ENCODE results near the gene SYNPO2. TPM values are rescaled to one million over a fixed set of nuclear protein-coding genes. Genes with fewer than 3 reads are reported as not detected.

SYNPO2 gene
- total RNA-seq, 5 donors from 2014 or later (not counting 1 experiment from before 2014, with no cell fraction given) = 0.21 to 1.6 (median 1.2) TPM

DNA sequence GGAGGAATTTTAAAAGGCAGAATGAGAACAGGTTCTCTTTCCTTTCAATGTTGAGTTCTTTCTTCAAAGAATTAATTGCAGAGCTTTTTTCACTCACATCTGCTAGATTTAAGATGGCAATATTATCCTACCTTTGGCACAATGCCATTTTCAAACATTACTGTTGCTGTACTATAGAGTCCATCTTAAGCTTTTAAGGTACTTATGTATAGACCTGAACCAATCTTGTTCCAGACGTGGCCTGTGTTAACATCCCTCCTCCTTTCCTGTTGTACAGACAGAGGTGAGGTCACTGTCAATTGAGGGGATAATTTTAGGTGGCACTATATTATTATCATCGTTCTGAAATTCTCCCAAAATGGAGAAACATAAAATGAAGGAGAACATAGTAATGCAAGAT is 194.0 kb downstream of the SYNPO2 start:
- Histone ChIP-seq H3K4me3 (ENCODE audit: control insufficient read depth in 1 of 2, extremely low read depth in 1 of 2, low read length in 1 of 2) (no peak overlapping the region), H3K9me3 (no peaks in the 10 kb centered on the region), H3K36me3 (ENCODE audit: control insufficient read depth in 2 of 2, extremely low read depth in 1 of 2, insufficient read depth in 1 of 2, low read length in 1 of 2) (no peaks in the 10 kb centered on the region), H3K27me3 (replicated peaks in 1 of 2; ENCODE audit: control insufficient read depth in 2 of 2, extremely low read depth in 1 of 2, insufficient read depth in 2 of 2, low read length in 1 of 2) (no peaks in the 10 kb centered on the region), H3K4me1 (ENCODE audit: control insufficient read depth in 1 of 2, extremely low read depth in 1 of 2, insufficient read depth in 2 of 2, low read length in 2 of 2) (no peaks in the 10 kb centered on the region), H3K27ac (ENCODE audit: low read length) (no peak overlapping the region)
- no peaks in the 10 kb centered on the region for H3K4me1 Mint-ChIP-seq
- ATAC-seq (replicated peaks in 1 of 4) = no peak
- peaks cover 0 to 4% of the 10 kb centered on the region in 2 donors for H3K27me3 Mint-ChIP-seq
- ChIA-PET POLR2A (no interaction called here), CTCF (interaction anchor here in 1 of 2 donors (0.6 kb wide), 1 partner anchor 965 kb away, joined by 3 read pairs; no protein-coding TSS in a partner anchor)
- H3K4me3 Mint-ChIP-seq = no peak overlapping the region
- H3K27ac Mint-ChIP-seq = no peak overlapping the region
- H3K36me3 Mint-ChIP-seq = no peaks in the 10 kb centered on the region
- WGBS (ENCODE audit: insufficient coverage) = no CpG with 5 or more reads among the region's 2 CpGs
- H3K9me3 Mint-ChIP-seq = peaks cover 0 to 4% (median 0%) of the 10 kb centered on the region in 3 donors
- no peak for DNase-seq

- ATAC-seq (replicated peaks in 1 of 4) (no peak), DNase-seq (no peak)
- Mint-ChIP-seq H3K27ac (no peak overlapping the region), H3K4me3 (no peak overlapping the region), H3K36me3 (no peaks in the 10 kb centered on the region), H3K4me1 (no peaks in the 10 kb centered on the region), H3K9me3 (no peaks in the 10 kb centered on the region), H3K27me3 (peaks cover 0 to 4% of the 10 kb centered on the region in 2 donors)
- H3K4me1 ChIP-seq (ENCODE audit: control insufficient read depth in 1 of 2, extremely low read depth in 1 of 2, insufficient read depth in 2 of 2, low read length in 2 of 2) = no peaks in the 10 kb centered on the region
- H3K27ac ChIP-seq (ENCODE audit: low read length) = no peak overlapping the region
- no peaks in the 10 kb centered on the region for H3K27me3 ChIP-seq (replicated peaks in 1 of 2; ENCODE audit: control insufficient read depth in 2 of 2, extremely low read depth in 1 of 2, insufficient read depth in 2 of 2, low read length in 1 of 2)
- no peaks in the 10 kb centered on the region for H3K36me3 ChIP-seq (ENCODE audit: control insufficient read depth in 2 of 2, extremely low read depth in 1 of 2, insufficient read depth in 1 of 2, low read length in 1 of 2)
- 94% methylated on average over 2 of the region's 5 CpGs for WGBS (ENCODE audit: insufficient coverage)
- POLR2A ChIA-PET = no interaction called here
- no peaks in the 10 kb centered on the region for H3K9me3 ChIP-seq
- CTCF ChIA-PET = no interaction called here
- no peak overlapping the region for H3K4me3 ChIP-seq (ENCODE audit: control insufficient read depth in 1 of 2, extremely low read depth in 1 of 2, low read length in 1 of 2)
These were observed 195.9 kb downstream of the SYNPO2 start for GRCh38 chr4:119084513-119084912.

DNA sequence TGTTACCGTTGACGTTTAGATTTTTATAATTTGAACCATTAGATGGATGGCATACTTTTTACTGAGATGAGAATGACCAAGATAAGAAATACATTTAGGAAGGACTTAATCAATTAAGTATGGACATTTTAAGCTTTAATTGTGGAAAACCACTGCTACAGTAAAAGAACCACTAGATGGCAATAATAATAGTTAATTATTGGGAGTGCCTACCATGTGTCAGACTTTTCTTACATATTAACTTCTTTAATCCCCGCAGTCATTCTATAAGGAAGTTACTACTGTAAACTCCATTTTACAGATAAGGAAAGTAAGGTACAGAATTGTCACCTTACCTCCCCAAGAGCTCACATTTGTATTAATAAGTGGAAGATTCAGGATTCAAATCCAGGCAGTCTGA is 198.5 kb downstream of the SYNPO2 start:
- DNase-seq = no peak
- CTCF ChIA-PET = interaction anchor here (0.7 to 0.9 kb wide), 2 partner anchors 203 to 204 kb away, joined by 3 read pairs; no protein-coding TSS in a partner anchor
- WGBS (ENCODE audit: insufficient coverage) = no CpG with 5 or more reads among the region's 3 CpGs

DNA sequence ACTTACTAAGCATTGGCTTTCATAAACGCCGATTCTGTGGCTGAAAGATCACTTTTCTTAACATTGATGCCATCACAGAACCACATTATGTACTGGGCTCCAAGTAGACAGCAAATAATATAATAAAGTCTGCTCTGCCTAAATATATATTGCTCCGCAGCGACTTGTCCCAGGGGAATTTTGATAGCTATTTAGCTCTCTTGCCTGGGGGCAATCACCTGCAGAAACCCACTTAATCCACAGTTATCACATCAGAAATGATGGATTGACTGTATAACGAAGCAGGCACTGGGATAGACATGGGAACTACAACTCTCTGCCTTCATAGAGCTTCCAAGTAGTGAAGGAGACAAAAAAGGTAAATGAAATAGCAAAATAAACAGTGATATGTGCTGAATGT is 199.0 kb downstream of the SYNPO2 start:
- Histone ChIP-seq H3K27ac (ENCODE audit: low read length) (no peak overlapping the region), H3K36me3 (ENCODE audit: control insufficient read depth in 2 of 2, extremely low read depth in 1 of 2, insufficient read depth in 1 of 2, low read length in 1 of 2) (no peaks in the 10 kb centered on the region), H3K27me3 (replicated peaks in 1 of 2; ENCODE audit: control insufficient read depth in 2 of 2, extremely low read depth in 1 of 2, insufficient read depth in 2 of 2, low read length in 1 of 2) (no peaks in the 10 kb centered on the region), H3K4me3 (ENCODE audit: control insufficient read depth in 1 of 2, extremely low read depth in 1 of 2, low read length in 1 of 2) (no peak overlapping the region), H3K9me3 (no peaks in the 10 kb centered on the region), H3K4me1 (ENCODE audit: control insufficient read depth in 1 of 2, extremely low read depth in 1 of 2, insufficient read depth in 2 of 2, low read length in 2 of 2) (no peaks in the 10 kb centered on the region)
- peaks cover 0 to 2% of the 10 kb centered on the region in 2 donors for H3K27me3 Mint-ChIP-seq
- H3K27ac Mint-ChIP-seq = no peak overlapping the region
- no peaks in the 10 kb centered on the region for H3K36me3 Mint-ChIP-seq
- CTCF ChIA-PET = interaction anchor here in 1 of 2 donors (0.9 kb wide), 1 partner anchor 203 kb away, joined by 3 read pairs; no protein-coding TSS in a partner anchor
- no peaks in the 10 kb centered on the region for H3K9me3 Mint-ChIP-seq
- no peak overlapping the region for H3K4me3 Mint-ChIP-seq
- POLR2A ChIA-PET = no interaction called here
- DNase-seq (no peak), ATAC-seq (replicated peaks in 1 of 4) (no peak)
- no CpG with 5 or more reads among the region's 5 CpGs for WGBS (ENCODE audit: insufficient coverage)
- no peaks in the 10 kb centered on the region for H3K4me1 Mint-ChIP-seq

More for the DNA sequence above, 198.5 kb downstream of the SYNPO2 start:
- Histone ChIP-seq H3K27me3 (replicated peaks in 1 of 2; ENCODE audit: control insufficient read depth in 2 of 2, extremely low read depth in 1 of 2, insufficient read depth in 2 of 2, low read length in 1 of 2) (no peaks in the 10 kb centered on the region), H3K4me3 (ENCODE audit: control insufficient read depth in 1 of 2, extremely low read depth in 1 of 2, low read length in 1 of 2) (no peak overlapping the region), H3K36me3 (ENCODE audit: control insufficient read depth in 2 of 2, extremely low read depth in 1 of 2, insufficient read depth in 1 of 2, low read length in 1 of 2) (no peaks in the 10 kb centered on the region), H3K4me1 (ENCODE audit: control insufficient read depth in 1 of 2, extremely low read depth in 1 of 2, insufficient read depth in 2 of 2, low read length in 2 of 2) (no peaks in the 10 kb centered on the region), H3K9me3 (no peaks in the 10 kb centered on the region), H3K27ac (ENCODE audit: low read length) (no peak overlapping the region)
- Mint-ChIP-seq H3K36me3 (no peaks in the 10 kb centered on the region), H3K4me3 (no peak overlapping the region), H3K9me3 (no peaks in the 10 kb centered on the region), H3K27me3 (peaks cover under 1 to 2% of the 10 kb centered on the region in 2 donors), H3K4me1 (no peaks in the 10 kb centered on the region), H3K27ac (no peak overlapping the region)
- no peak for ATAC-seq (replicated peaks in 1 of 4)
- POLR2A ChIA-PET = no interaction called here

- Mint-ChIP-seq H3K4me3 (no peak overlapping the region), H3K9me3 (no peaks in the 10 kb centered on the region), H3K27me3 (peaks cover 2 to 14% of the 10 kb centered on the region in 2 donors), H3K36me3 (no peaks in the 10 kb centered on the region), H3K4me1 (peaks cover 0 to 8% (median 5%) of the 10 kb centered on the region in 3 donors), H3K27ac (no peak overlapping the region)
- peaks cover 0 to 3% of the 10 kb centered on the region in 2 experiments for H3K27me3 ChIP-seq (replicated peaks in 1 of 2; ENCODE audit: control insufficient read depth in 2 of 2, extremely low read depth in 1 of 2, insufficient read depth in 2 of 2, low read length in 1 of 2)
- H3K27ac ChIP-seq (ENCODE audit: low read length) = no peak overlapping the region
- H3K36me3 ChIP-seq (ENCODE audit: control insufficient read depth in 2 of 2, extremely low read depth in 1 of 2, insufficient read depth in 1 of 2, low read length in 1 of 2) = no peaks in the 10 kb centered on the region
- POLR2A ChIA-PET = no interaction called here
- 61% methylated on average over 2 of the region's 5 CpGs for whole genome bisulfite sequencing (ENCODE audit: insufficient coverage)
- no peak for ATAC-seq (replicated peaks in 1 of 4)
- no peak for DNase-seq
- no peaks in the 10 kb centered on the region for H3K9me3 ChIP-seq
- no peaks in the 10 kb centered on the region for H3K4me1 ChIP-seq (ENCODE audit: control insufficient read depth in 1 of 2, extremely low read depth in 1 of 2, insufficient read depth in 2 of 2, low read length in 2 of 2)
- no peak overlapping the region for H3K4me3 ChIP-seq (ENCODE audit: control insufficient read depth in 1 of 2, extremely low read depth in 1 of 2, low read length in 1 of 2)
- CTCF ChIA-PET = no interaction called here
These were observed 204.6 kb downstream of the SYNPO2 start for GRCh38 chr4:119093042-119093827.

GRCh38 chr4:119097282-119097900 is 208.7 kb downstream of the SYNPO2 start:
- Histone ChIP-seq H3K36me3 (ENCODE audit: control insufficient read depth in 2 of 2, extremely low read depth in 1 of 2, insufficient read depth in 1 of 2, low read length in 1 of 2) (no peaks in the 10 kb centered on the region), H3K27ac (ENCODE audit: low read length) (no peak overlapping the region), H3K4me3 (ENCODE audit: control insufficient read depth in 1 of 2, extremely low read depth in 1 of 2, low read length in 1 of 2) (no peak overlapping the region), H3K4me1 (ENCODE audit: control insufficient read depth in 1 of 2, extremely low read depth in 1 of 2, insufficient read depth in 2 of 2, low read length in 2 of 2) (no peaks in the 10 kb centered on the region), H3K9me3 (no peaks in the 10 kb centered on the region), H3K27me3 (replicated peaks in 1 of 2; ENCODE audit: control insufficient read depth in 2 of 2, extremely low read depth in 1 of 2, insufficient read depth in 2 of 2, low read length in 1 of 2) (peaks cover 0 to 3% of the 10 kb centered on the region in 2 experiments)
- ATAC-seq (replicated peaks in 1 of 4) (no peak), DNase-seq (no peak)
- ChIA-PET CTCF (interaction anchor here in 1 of 2 donors (0.9 kb wide), 1 partner anchor 57 kb away, joined by 3 read pairs; no protein-coding TSS in a partner anchor), POLR2A (interaction anchor here in 1 of 2 donors (0.6 kb wide), 1 partner anchor 132 kb away, joined by 3 read pairs; no protein-coding TSS in a partner anchor)
- H3K27me3 Mint-ChIP-seq = peaks cover 0 to 17% of the 10 kb centered on the region in 2 donors
- no peaks in the 10 kb centered on the region for H3K36me3 Mint-ChIP-seq
- no peak overlapping the region for H3K4me3 Mint-ChIP-seq
- WGBS (ENCODE audit: insufficient coverage) = no CpG with 5 or more reads among the region's 2 CpGs
- H3K27ac Mint-ChIP-seq = no peak overlapping the region
- no peaks in the 10 kb centered on the region for H3K9me3 Mint-ChIP-seq
- peaks cover 0 to 8% (median 5%) of the 10 kb centered on the region in 3 donors for H3K4me1 Mint-ChIP-seq

All from T-cell (primary cell).